Hepatic stellate cell (primary cell): ENCODE data around the gene METTL22.

Experiments
- DNase-seq: peaks from one replicate; pipeline ENCODE4 v3.0.0; 2011; ENCODE audit warnings: low spot score

The METTL22 gene

GRCh38 chr16:8632675-8633182 lies 11.2 kb downstream of the METTL22 start:
- DNase-seq = no peak

GRCh38 chr16:8634991-8635736 lies 13.7 kb downstream of the METTL22 start:
- peak; percentile 41 for DNase-seq

- DNase-seq = no peak
Measured at GRCh38 chr16:8639694-8640093, 18.2 kb downstream of the METTL22 start.

DNA sequence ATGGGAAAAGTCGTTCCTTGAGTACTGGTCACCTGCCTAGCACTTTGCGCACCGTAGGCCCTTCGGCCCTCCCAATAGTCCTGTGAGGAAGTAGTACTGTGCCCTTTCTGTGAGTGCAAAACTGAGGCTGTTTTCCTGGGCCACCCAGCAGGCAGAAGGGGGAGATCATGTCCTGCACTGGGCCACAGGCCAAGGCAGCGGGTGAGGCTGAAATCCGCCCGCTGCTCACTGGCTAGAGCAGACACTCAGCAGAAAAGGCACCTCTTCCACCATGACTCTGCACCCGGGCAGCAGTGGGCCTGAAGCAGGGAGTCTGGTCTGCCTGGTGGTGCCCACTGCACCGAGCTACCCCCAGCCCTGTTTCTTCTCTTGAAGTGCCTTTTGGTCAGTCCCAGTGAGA lies 20.2 kb downstream of the METTL22 start:
- DNase-seq = no peak

- DNase-seq = no peak
Measured at GRCh38 chr16:8642146-8642545, 20.6 kb downstream of the METTL22 start.

DNA sequence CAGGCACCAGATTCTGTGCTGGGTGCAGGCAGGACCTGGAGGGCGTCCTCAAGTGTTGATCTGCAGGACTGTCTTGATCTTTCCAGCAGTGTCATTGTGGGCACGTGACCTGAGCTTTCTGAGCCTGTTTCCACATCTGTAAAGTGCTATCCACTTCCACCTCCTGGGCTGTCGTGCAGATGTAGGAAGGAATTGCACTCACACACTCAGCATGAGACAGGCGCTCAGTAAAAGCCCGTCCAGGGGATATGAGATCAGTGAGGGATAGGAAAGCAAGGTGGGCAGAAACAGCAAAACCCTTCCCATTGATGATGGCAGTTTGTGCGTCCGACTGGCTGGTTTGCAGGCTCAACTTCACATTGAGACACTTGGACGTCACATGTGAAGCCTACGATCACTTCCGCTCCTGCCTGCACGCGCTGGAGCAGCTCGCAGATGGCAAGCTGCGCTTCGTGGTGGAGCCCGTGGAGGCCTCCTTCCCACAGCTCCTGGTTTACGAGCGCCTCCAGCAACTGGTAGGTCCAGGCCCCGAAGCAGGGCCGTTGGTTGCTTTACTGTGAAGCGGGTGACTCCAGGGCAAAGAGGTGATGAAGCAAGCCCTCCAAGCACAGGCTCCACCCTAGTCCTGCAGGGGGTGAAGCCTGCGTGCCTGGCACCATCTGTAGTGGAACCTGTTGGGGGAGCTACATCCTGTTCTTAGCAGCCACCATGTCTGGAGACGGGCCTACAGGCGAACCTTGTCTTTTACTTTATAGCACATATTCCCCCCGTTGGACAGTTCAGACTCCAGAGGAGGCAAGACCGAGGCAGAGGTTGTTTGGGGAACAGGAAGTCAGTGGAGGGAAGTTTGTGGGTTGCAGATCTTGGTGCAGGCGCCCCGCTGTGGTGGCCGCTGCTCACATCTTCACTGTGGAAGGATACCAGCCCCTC lies 23.0 kb downstream of the METTL22 start:
- no peak for DNase-seq

DNA sequence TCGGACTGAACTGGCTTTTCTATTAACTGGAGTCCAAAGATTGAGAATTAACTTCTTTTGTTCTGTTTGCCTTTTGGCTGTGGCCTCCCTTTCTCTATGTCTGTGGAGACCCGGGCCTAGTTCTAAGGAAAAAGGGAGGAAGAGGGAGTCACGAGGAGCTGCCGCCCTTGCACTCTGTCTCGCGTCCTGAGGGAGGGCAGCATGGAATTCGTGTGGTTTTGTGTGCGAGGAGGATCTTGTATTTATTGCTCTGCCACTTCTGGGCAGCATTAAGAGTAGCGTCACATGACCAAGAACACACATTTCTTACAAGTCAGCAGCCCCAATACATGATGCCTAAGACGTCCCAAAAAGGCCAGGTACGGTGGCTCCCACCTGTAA lies 23.6 kb downstream of the METTL22 start:
- no peak for DNase-seq

- DNase-seq = no peak
Measured at GRCh38 chr16:8645831-8646230, 24.3 kb downstream of the METTL22 start.

DNA sequence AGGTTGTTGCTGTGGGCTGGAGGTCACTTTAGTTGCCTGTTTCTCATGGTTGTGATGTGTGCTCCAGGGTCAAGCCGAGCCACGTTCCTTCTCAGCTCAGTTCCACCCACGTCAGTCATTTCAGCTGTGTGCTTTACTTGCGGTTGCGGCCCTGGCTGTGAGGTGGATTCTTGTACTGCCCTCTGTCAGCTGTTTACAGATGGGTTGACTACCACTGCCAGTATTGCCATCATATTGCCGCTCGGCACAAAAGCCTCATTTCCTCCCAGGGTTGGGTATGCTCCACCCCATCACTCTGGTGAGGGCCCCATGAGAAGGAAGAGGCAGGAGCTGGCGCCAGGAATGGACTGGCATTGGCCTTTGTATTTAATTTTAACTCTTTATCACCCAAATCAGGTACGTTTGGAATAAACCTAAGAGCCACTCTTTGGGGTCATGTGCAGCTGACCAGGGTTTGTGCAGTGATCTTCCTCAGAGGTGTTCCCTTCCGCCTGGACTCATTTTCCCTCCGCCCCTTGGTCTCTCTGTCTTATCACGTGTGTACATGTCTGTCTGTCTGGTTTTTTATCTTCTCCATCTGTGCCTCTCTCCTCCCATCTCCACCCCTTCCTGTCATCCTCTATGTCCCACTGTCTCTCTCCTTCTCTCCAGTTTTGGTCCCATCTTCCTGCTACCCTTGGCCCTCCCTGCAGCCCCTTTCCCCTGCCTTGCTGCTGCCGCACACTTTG lies 25.0 kb downstream of the METTL22 start:
- DNase-seq = no peak

- DNase-seq = no peak
Measured at GRCh38 chr16:8647721-8648318, 26.3 kb downstream of the METTL22 start.

- DNase-seq = no peak
Measured at GRCh38 chr16:8648877-8649276, 27.4 kb downstream of the METTL22 start.

- no peak for DNase-seq
Measured at GRCh38 chr16:8649829-8650554, 28.5 kb downstream of the METTL22 start.

GRCh38 chr16:8651958-8652357 lies 30.5 kb downstream of the METTL22 start:
- DNase-seq = peak; percentile 69

DNA sequence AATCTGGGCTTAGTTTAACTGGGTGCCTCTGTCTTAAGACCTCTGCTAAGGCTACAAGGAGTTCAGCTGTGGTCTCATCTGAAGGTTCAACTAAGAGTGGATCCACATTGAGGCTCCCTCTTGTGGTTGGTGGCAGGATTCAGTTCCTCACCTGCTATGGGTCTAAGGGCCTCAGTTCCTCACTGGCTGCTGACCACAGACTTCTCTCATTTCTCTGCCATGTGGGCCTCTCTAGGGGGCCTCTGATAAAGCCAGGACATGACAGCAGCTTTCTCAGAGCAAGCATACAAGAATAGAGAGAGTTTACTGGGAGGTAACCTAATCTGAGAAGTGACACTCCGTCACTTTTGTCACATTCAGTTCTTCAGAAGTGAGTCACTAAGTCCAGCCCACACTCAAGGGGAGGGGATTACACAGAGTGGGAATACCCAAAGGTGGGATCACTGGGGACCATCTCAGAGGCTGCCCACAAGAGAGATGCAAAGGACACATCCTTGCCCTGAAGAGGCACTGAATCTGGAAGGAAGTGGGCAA lies 33.8 kb downstream of the METTL22 start:
- DNase-seq = no peak

DNA sequence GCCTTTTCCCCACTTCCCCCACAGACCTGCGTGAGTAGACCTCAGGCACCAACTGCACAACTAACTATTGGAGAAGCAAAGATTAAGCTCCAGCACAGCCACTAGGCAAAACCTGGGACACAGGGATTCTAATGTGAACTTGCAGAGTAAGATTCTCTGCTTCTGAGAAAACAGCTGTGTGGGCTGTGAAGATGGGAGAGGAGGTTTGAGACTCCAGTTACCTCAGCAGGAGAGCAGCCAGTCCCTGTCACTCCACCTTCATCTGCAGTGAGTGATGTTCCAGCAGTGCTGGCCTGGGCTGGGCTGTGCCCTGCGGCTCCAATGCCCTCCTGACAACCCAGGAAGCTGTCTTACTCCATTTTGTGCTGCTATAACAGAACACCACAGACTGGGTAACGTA lies 34.9 kb downstream of the METTL22 start:
- no peak for DNase-seq

DNA sequence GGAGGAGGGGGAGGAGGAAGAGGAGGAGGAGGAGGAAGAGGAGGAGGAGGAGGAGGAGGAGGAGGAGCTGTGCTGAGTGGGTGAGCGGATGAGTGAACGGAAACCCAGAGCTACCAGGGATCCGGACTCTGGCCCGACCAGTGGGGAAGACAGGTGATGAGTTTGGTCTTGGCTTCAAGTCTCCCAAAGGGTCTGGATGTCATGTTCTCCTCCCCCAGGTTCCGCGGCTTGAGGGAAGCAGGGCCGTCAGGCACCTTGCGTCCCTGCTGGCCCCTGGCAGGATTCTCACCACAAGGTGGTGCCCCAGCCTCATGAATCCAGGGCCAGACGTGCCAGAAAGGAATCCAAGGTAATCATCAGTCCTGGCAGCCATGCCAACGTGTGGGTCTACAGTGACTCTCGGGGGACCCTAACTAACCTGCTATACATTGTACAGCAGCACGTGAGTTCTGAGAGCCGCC lies 39.4 kb downstream of the METTL22 start:
- peak; percentile 59 for DNase-seq

DNA sequence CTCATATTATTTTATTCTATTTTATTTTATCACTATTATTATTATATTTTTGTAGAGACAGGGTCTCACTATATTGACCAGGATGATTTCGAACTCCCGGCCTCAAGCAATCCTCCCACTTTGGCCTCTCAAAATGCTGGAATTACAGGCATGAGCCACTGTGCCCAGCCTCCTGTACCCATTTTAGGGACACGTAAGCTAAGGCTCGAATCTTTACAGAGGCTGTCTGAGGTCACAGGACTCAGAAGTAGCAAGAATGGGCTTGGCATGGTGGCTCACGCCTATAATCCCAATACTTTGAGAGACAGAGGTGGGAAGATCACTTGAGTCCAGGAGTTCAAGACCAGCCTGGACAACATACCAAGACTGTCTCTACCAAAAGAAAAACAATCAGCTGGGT lies 40.2 kb downstream of the METTL22 start:
- no peak for DNase-seq

DNA sequence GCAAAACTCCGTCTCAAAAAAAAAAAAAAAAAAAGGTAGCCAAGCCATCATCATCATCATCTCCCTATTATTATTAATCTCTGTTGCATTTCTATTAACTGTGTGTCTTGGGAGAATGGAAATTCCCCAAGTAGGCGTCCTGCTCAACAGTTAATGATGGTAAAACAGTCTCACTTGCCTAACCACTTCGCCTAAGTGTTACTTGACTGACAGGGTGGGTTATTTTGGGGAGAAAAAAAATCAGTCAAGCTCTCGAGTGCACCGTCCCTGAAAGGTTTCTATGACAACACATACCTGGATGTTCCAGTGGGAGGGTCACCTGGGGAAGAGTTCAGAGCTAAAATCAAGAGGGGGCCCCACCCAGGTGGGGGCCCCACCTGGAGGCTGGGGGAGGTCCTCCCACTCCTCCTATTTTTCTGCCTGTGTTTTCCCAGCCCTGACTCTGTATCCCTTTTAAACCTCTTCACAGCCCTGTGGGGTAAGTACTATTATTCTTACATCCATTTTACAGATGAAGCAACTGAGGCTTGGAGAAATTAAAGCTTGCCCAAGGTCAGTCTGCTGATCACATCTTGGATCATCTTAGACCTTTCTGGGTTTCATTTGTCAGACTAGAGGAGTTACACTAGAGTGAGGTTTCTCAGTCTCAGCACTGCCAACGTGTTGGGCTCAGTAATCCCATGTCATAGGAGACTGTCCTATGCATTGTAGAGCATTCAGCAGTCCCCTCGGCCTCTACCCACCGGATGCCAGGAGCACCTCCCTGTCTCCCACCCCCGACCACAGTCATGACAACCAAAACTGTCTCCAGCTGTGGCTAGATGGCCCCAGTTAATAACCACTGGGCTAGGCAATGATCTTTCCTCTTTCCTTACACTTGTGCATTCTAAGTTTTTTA lies 41.9 kb downstream of the METTL22 start:
- no peak for DNase-seq

DNA sequence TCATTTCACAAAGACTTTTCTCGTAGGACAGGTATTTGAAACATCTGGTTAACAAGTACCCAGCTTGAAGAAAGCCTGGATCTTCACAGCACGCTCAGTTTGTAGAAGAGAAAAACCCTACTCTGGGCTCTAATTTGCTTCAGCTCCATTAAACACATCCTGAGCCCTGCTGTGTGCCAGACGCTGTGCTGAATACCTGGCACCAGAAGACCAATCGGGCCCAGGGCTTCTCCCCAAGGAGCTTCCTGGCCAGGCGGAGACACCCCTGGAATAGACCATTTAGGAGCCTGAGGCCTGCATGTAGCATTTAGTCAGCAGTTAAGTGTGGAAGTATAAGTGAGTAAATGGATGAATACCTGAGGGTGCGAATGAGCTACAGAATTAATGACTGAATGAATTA lies 44.0 kb downstream of the METTL22 start:
- no peak for DNase-seq

- DNase-seq = no peak
Measured at GRCh38 chr16:8667492-8667891, 46.0 kb downstream of the METTL22 start.
